GM23248 (cell line): ENCODE measurements around the gene SCD5. TPM values are rescaled to one million over a fixed set of nuclear protein-coding genes. Genes with fewer than 3 reads are reported as not detected.

Experiments
- DNase-seq: peaks from one replicate; pipeline ENCODE4 v3.0.0-alpha.2; 2015
- H2AFZ ChIP-seq: fragments of 200-600 bp; sonication (generic); 2 replicates; pipeline ENCODE4 v1.6.1; 2016; ENCODE audit warnings: antibody characterized with exemption
- H3F3A ChIP-seq: fragments of 200-600 bp; sonication (generic); 2 replicates; pipeline ENCODE4 v1.6.1; 2016; ENCODE audit warnings: mild to moderate bottlenecking, antibody characterized with exemption, mixed run types; ENCODE audit not compliant: insufficient read depth
- H3K27ac ChIP-seq: fragments of 200-600 bp; sonication (generic); 2 replicates; pipeline ENCODE4 v1.5.1; 2016; ENCODE audit warnings: mild to moderate bottlenecking
- H3K27me3 ChIP-seq: fragments of 200-600 bp; sonication (generic); replicated peaks from 2 replicates; pipeline ENCODE4 v1.6.1; 2016; ENCODE audit warnings: mild to moderate bottlenecking; ENCODE audit not compliant: insufficient read depth
- H3K36me3 ChIP-seq: fragments of 200-600 bp; sonication (generic); 2 replicates; pipeline ENCODE4 v1.6.1; 2016; ENCODE audit warnings: low read depth, mild to moderate bottlenecking
- H3K4me1 ChIP-seq: fragments of 200-600 bp; sonication (generic); 2 replicates; pipeline ENCODE4 v1.6.1; 2016; ENCODE audit warnings: mild to moderate bottlenecking; ENCODE audit not compliant: insufficient read depth
- H3K4me2 ChIP-seq: fragments of 200-600 bp; sonication (generic); one replicate; pipeline ENCODE4 v1.6.1; 2016; ENCODE audit warnings: mild to moderate bottlenecking; ENCODE audit not compliant: unreplicated experiment
- H3K4me3 ChIP-seq: fragments of 200-600 bp; sonication (generic); 2 replicates; pipeline ENCODE4 v1.5.1; 2016; ENCODE audit warnings: mild to moderate bottlenecking
- H3K79me2 ChIP-seq: fragments of 200-600 bp; sonication (generic); 2 replicates; pipeline ENCODE4 v1.6.1; 2016; ENCODE audit warnings: mild to moderate bottlenecking; ENCODE audit not compliant: insufficient read depth
- H3K9ac ChIP-seq: fragments of 200-600 bp; sonication (generic); 2 replicates; pipeline ENCODE4 v1.6.1; 2016; ENCODE audit warnings: mild to moderate bottlenecking
- H3K9me2 ChIP-seq: fragments of 200-600 bp; sonication (generic); 2 replicates; pipeline ENCODE4 v1.6.1; 2016; ENCODE audit warnings: mixed run types, mild to moderate bottlenecking, moderate library complexity; ENCODE audit not compliant: insufficient read depth
- H3K9me3 ChIP-seq: fragments of 200-600 bp; sonication (generic); one replicate; pipeline ENCODE4 v1.6.1; 2017; ENCODE audit warnings: low read depth
- H4K20me1 ChIP-seq: fragments of 200-600 bp; sonication (generic); 2 replicates; pipeline ENCODE4 v1.6.0; 2016; ENCODE audit not compliant: insufficient read depth
- EZH2 ChIP-seq: fragments of 200-600 bp; sonication (generic); IDR thresholded peaks from 2 replicates; pipeline ENCODE4 v1.6.1; 2018; ENCODE audit warnings: antibody characterized with exemption, mild to moderate bottlenecking; ENCODE audit not compliant: insufficient read depth, poor library complexity, severe bottlenecking
- EZH2phosphoT487 ChIP-seq: fragments of 200-600 bp; sonication (generic); IDR thresholded peaks from 2 replicates; pipeline ENCODE4 v1.6.1; 2018; ENCODE audit warnings: antibody characterized with exemption, moderate library complexity, mild to moderate bottlenecking, low read depth; ENCODE audit not compliant: insufficient read depth
- WGBS, 2 experiments: methylation state at CpG; one replicate each; pipeline ENCODE4 v1.1.6; 2015 to 2017; ENCODE audit warnings: low lambda C conversion rate in 2 of 2, low coverage in 1 of 2; ENCODE audit errors: missing lambda C conversion rate in 2 of 2; 5-methylcytosine and 5-hydroxymethylcytosine counted together
- in situ Hi-C: fragments of 300-500 bp; cut with MboI; formaldehyde crosslinking; loops from 2 replicates; pipeline ENCODE4 v1.15.0; 2020
- polyA plus RNA-seq: library from polyadenylated mRNA; unstranded; fragments of >200 nt; fragmentation: Nextera tagmentation; extraction: Ambion mirVana; gene quantifications from 2 replicates; pipeline ENCODE4 v1.2.1, GENCODE V29; 2016
- total RNA-seq: library from RNA; depleted of rRNA; stranded (reverse); fragments of >200 nt; shearing (Covaris generic); gene quantifications from 2 replicates; pipeline ENCODE4 v1.2.3, GENCODE V29; 2014

SCD5 gene
- total and polyA plus RNA-seq, 2 experiments from 2014 or later = 12.5 to 39.8 TPM

DNA sequence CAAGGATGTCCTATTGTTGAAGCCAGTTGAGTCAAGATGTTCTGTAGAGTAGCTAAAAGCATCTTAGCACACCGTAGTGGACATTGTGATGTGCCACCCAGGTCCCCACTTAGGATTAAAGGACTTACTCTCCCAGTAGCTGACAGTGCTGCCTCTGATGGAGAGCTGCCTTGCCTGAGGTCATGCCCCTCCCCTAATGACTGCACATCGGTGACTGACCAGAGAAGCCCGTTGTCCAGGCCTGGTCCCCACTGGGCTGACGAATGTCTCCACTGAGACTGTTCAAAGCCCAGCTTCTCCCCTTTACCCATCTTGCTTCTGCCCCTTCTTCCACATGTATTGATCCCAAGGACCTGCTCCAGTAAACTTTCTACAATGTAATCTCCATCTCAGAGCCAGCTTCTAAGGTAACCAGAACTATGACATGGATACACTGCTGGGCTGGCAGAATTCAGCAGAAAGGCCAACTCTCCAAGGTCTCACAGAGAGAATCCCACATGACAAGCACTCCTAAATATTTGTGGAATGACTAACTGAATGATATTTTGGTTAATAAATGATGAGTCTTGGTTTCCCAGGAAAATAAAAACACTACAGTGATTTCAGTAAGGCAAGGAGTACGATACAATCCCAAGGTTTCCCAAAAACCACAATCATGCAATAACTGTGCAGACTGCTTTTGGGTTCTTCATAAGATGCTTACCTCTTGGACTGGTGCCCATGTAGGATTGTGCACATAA, 154.4 kb downstream of the SCD5 start:
- H3K27ac ChIP-seq = peak overlapping the region; percentile 19; the same call in 1 of the 2 replicates
- DNase-seq = peak; percentile 72
- no peaks in the 10 kb centered on the region for H3K9me2 ChIP-seq
- in situ Hi-C loops = no loop called here
- peaks cover 12% of the 10 kb centered on the region for H3K4me1 ChIP-seq
- no peaks in the 10 kb centered on the region for H3F3A ChIP-seq
- H3K9ac ChIP-seq = no peak overlapping the region
- H3K4me3 ChIP-seq = no peak overlapping the region
- no peaks in the 10 kb centered on the region for H3K9me3 ChIP-seq
- peak overlapping the region; percentile 48 for H3K4me2 ChIP-seq
- H2AFZ ChIP-seq = no peak overlapping the region
- 79 to 85% methylated on average over 5 of the region's 5 CpGs for WGBS, 2 experiments
- H3K79me2 ChIP-seq = no peaks in the 10 kb centered on the region
- H3K27me3 ChIP-seq = no peaks in the 10 kb centered on the region
- H4K20me1 ChIP-seq = no peaks in the 10 kb centered on the region
- no peak for TF ChIP-seq EZH2
- no peak for TF ChIP-seq EZH2phosphoT487
- H3K36me3 ChIP-seq = no peaks in the 10 kb centered on the region

DNA sequence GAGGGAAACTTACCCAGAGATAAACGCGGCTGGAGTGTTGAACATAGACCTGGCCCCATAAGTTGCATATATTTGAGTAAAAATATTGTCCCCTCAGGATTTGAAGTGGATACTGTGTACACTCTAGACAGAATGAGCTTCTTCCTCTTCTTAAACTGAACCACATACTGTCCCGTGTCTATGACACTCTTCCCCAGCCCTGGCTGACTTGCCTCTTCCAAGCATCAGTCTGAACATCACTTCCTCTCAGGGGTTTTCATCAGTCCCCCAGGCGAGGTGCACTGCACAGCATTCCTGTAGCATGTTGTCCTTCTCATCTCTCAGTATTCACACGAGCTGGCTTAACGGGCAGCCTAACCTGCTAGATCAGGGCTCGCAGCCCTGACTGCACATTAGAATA, 156.3 kb downstream of the SCD5 start:
- Histone ChIP-seq H3K27me3 (no peaks in the 10 kb centered on the region), H3F3A (no peaks in the 10 kb centered on the region), H3K27ac (no peak overlapping the region), H2AFZ (no peak overlapping the region), H3K36me3 (no peaks in the 10 kb centered on the region), H3K9ac (no peak overlapping the region), H3K79me2 (no peaks in the 10 kb centered on the region), H3K9me3 (no peaks in the 10 kb centered on the region), H4K20me1 (no peaks in the 10 kb centered on the region), H3K9me2 (no peaks in the 10 kb centered on the region), H3K4me2 (no peak overlapping the region), H3K4me1 (peaks cover 12% of the 10 kb centered on the region), H3K4me3 (no peak overlapping the region)
- DNase-seq = no peak
- in situ Hi-C loops = no loop called here
- TF ChIP-seq EZH2 (no peak), EZH2phosphoT487 (no peak)
- 86 to 87% methylated on average over 7 of the region's 7 CpGs for WGBS, 2 experiments

DNA sequence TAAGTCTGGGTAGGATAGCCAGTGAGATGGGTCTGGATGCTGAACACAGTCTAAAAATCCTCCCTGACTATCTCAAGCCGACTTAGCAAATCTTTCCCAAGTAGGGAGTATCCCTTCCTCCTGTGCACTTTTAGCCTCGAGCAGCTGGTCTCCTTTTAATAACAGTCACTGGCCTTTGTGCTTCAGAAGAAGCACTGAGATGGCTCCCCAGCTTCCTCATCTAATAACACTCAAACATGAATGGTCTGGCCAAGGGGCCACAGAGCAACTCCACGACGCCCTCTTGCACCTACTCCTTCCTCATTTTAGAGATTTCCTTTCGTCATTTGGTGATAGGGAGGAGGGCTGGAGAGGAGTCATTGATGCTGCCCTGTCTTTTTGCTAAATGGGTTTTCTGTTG, 158.1 kb downstream of the SCD5 start:
- no peaks in the 10 kb centered on the region for H3K79me2 ChIP-seq
- H2AFZ ChIP-seq = no peak overlapping the region
- H3K27me3 ChIP-seq = no peaks in the 10 kb centered on the region
- no peak for DNase-seq
- H4K20me1 ChIP-seq = no peaks in the 10 kb centered on the region
- H3K9me3 ChIP-seq = no peaks in the 10 kb centered on the region
- peaks cover 12% of the 10 kb centered on the region for H3K4me1 ChIP-seq
- in situ Hi-C loops = no loop called here
- H3K4me3 ChIP-seq = no peak overlapping the region
- WGBS, 2 experiments = 74 to 75% methylated on average over 5 of the region's 5 CpGs
- H3K9ac ChIP-seq = no peak overlapping the region
- H3F3A ChIP-seq = no peaks in the 10 kb centered on the region
- no peaks in the 10 kb centered on the region for H3K36me3 ChIP-seq
- no peak for TF ChIP-seq EZH2
- no peak for TF ChIP-seq EZH2phosphoT487
- no peaks in the 10 kb centered on the region for H3K9me2 ChIP-seq
- H3K4me2 ChIP-seq = no peak overlapping the region
- no peak overlapping the region for H3K27ac ChIP-seq

DNA sequence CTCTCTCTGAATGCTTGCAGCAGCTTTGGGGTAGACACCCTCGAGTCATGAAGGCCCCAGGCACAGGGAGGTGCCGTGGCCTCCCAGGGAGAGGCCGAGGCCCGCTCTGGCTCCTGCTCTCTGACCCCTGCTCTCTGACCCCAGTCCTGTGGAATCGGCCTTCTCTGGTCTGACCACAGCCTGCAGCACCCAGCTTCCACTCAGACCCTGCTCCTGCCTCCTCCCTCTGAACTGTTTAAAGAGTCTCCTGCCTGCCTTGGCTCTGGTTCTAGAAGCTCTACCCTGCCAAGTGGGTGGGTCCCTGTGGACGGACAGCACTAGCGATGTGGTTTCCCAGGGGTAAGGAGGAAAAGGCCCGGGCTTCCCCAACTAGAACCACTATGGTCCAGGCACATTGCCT, 158.6 kb downstream of the SCD5 start:
- in situ Hi-C loops = no loop called here
- H3K9me3 ChIP-seq = no peaks in the 10 kb centered on the region

DNA sequence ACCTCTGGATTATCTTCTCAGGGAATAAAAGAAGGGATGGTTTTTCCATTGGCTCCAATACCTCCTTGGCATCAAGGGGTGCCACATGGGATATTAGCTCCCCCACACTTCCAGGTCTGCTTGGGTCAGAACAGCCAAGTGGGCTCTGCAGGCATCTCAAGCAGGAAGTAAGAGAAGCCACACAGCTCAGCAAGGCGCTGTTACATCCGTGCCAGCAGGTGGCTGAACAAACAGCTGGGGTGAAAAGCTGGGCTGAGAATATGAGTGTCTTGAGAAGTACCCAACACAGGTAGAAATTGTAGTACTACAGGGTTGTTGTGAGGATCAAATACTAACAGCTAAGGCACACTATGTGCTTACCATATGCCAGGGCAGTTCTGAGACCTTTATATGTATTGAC, 160.1 kb downstream of the SCD5 start:
- 91% methylated on average over 2 of the region's 2 CpGs for WGBS, 2 experiments
- Histone ChIP-seq H3K4me2 (no peak overlapping the region), H3K9me3 (no peaks in the 10 kb centered on the region), H3K9ac (no peak overlapping the region), H3K79me2 (no peaks in the 10 kb centered on the region), H3K4me1 (no peaks in the 10 kb centered on the region), H3K36me3 (peaks cover 3% of the 10 kb centered on the region; the same call in 1 of the 2 replicates), H3K27me3 (no peaks in the 10 kb centered on the region), H2AFZ (no peak overlapping the region), H3K9me2 (no peaks in the 10 kb centered on the region), H4K20me1 (no peaks in the 10 kb centered on the region), H3F3A (no peaks in the 10 kb centered on the region), H3K4me3 (no peak overlapping the region), H3K27ac (no peak overlapping the region)
- in situ Hi-C loops = no loop called here
- DNase-seq = no peak
- TF ChIP-seq EZH2 (no peak), EZH2phosphoT487 (no peak)

More for the DNA sequence above, 158.6 kb downstream of the SCD5 start:
- Histone ChIP-seq H4K20me1 (no peaks in the 10 kb centered on the region), H3F3A (no peaks in the 10 kb centered on the region), H3K9ac (no peak overlapping the region), H2AFZ (no peak overlapping the region), H3K79me2 (no peaks in the 10 kb centered on the region), H3K4me1 (peaks cover 11% of the 10 kb centered on the region), H3K9me2 (no peaks in the 10 kb centered on the region), H3K4me2 (no peak overlapping the region), H3K27ac (no peak overlapping the region), H3K27me3 (no peaks in the 10 kb centered on the region), H3K4me3 (no peak overlapping the region), H3K36me3 (peaks cover 1% of the 10 kb centered on the region; the same call in 1 of the 2 replicates)
- 78 to 79% methylated on average over 8 of the region's 8 CpGs for WGBS, 2 experiments
- no peak for DNase-seq
- TF ChIP-seq EZH2 = no peak
- TF ChIP-seq EZH2phosphoT487 = no peak
